GM12892 (cell line): Measurements from ENCODE around the gene ABCG4.
"Not testable (repeated sequence)": the region's sequence is repeated elsewhere in the genome, so short reads cannot be mapped to it uniquely, and the experiment has no call there.

Source experiments
- DNase-seq: peaks from one replicate; pipeline ENCODE4 v3.0.0; 2011; ENCODE audit not compliant: insufficient read length
- FAIRE-seq: peaks from 2 replicates; lab custom pipeline; 2011; peaks lifted over from hg19 to GRCh38; lab: Jason Lieb, UNC
- POLR2A ChIP-seq: IDR thresholded peaks from 2 replicates; pipeline ENCODE4 v1.6.1; 2011; ENCODE audit warnings: low read depth, low read length, control low read depth
- POLR2AphosphoS5 ChIP-seq: IDR thresholded peaks from 2 replicates; pipeline ENCODE4 v1.6.1; 2011; ENCODE audit warnings: low read depth, low read length, control low read depth
- TAF1 ChIP-seq: IDR thresholded peaks from 2 replicates; pipeline ENCODE4 v1.6.1; 2011; ENCODE audit warnings: low read depth, mild to moderate bottlenecking, control low read depth, low read length, borderline replicate concordance

Gene ABCG4

DNA sequence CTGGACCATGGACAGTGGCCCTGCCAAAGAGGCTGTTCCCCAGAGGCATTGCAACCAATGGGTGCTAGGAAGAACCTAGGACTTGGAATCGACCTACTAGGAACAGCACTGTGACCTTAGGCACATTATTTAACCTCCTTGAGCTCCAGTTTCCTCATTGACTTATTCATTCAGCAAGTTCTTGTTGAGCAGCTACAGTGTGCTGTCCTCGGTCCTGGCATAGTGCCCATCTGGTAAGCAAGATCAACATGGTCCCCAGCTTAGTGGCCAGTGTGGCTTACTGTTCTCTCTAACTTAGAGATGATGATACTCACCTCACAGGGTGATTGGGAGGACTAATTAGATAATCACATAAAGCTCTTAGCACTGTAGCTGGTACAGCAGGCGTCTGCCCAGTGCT lies 8.2 kb downstream of the ABCG4 start:
- FAIRE-seq (no peak), DNase-seq (no peak)
- TF ChIP-seq POLR2A (no peak), POLR2AphosphoS5 (no peak), TAF1 (no peak)

- FAIRE-seq (no peak), DNase-seq (no peak)
- TF ChIP-seq TAF1 (no peak), POLR2A (no peak), POLR2AphosphoS5 (no peak)
These were observed 9.6 kb downstream of the ABCG4 start for GRCh38 chr11:119158467-119158866.

- TF ChIP-seq POLR2A, result no peak
- no peak for TF ChIP-seq POLR2AphosphoS5
- TF ChIP-seq TAF1, result no peak
- FAIRE-seq (no peak), DNase-seq (no peak)
These were observed 11.3 kb downstream of the ABCG4 start for GRCh38 chr11:119160151-119160550.

- FAIRE-seq (no peak), DNase-seq (no peak)
- TF ChIP-seq TAF1, result no peak
- no peak for TF ChIP-seq POLR2AphosphoS5
- TF ChIP-seq POLR2A, result no peak
These were observed 13.0 kb downstream of the ABCG4 start for GRCh38 chr11:119161871-119162270.

GRCh38 chr11:119166368-119167076 lies 17.7 kb downstream of the ABCG4 start:
- no peak for DNase-seq
- no peak for FAIRE-seq
- TF ChIP-seq POLR2A, result no peak
- no peak for TF ChIP-seq TAF1
- TF ChIP-seq POLR2AphosphoS5, result no peak

DNA sequence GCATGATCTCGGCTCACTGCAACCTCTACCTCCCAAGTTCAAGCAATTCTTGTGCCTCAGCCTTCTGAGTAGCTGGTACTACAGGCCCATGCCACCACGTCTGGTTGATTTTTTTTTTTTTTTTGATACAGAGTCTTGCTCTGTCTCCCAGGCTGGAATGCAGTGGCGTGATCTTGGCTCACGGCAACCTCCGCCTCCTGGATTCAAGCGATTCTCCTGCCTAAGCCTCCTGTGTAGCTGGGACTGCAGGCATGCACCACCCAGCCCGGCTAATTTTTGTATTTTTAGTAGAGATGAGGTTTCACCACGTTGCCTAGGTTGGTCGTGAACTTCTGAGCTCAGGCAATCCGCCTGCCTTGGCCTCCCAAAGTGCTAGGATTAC lies 18.2 kb downstream of the ABCG4 start:
- not testable (repeated sequence) for FAIRE-seq, DNase-seq

GRCh38 chr11:119167933-119168332 lies 19.1 kb downstream of the ABCG4 start:
- DNase-seq (no peak), FAIRE-seq (no peak)
- no peak for TF ChIP-seq POLR2AphosphoS5
- TF ChIP-seq TAF1, result no peak
- TF ChIP-seq POLR2A, result no peak

- DNase-seq, result peak; percentile 96
- FAIRE-seq, result peak; percentile 96
- peak; percentile 50 for TF ChIP-seq TAF1
- TF ChIP-seq POLR2A, result peak; percentile 80
- TF ChIP-seq POLR2AphosphoS5, result peak; percentile 66; the same call in 1 of the 2 replicates
These were observed 19.8 kb downstream of the ABCG4 start, which contains the start of gene NLRX1 for GRCh38 chr11:119168471-119169281. TSS of gene NLRX1 (plus strand) at chr11:119168725. CDS start at chr11:119171404, 2,679 bp downstream.

DNA sequence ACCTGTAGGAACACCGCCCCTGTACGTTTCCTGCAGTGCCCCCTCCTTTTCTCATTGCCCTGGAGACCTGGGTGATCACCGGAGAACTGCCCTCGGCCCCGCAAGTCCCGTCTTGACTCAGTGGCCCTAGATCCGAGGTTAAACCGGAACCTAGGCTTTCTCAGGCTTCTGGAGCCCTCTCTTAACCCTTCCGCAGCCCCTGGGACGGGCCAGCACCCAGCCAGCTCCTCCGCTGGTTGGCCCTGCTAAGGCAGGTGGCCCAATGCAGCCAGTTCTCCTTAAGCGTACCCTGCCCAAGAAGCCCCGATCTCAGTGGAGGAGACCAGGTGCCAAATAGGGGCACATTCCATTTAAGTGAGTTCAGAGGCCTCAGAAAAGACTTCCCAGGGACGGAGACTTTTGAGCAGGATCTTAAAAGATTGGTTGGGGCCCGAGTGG lies 20.4 kb downstream of the ABCG4 start:
- TF ChIP-seq POLR2A (no peak), POLR2AphosphoS5 (no peak), TAF1 (no peak)
- DNase-seq (peak; percentile 61), FAIRE-seq (peak; percentile 68)

DNA sequence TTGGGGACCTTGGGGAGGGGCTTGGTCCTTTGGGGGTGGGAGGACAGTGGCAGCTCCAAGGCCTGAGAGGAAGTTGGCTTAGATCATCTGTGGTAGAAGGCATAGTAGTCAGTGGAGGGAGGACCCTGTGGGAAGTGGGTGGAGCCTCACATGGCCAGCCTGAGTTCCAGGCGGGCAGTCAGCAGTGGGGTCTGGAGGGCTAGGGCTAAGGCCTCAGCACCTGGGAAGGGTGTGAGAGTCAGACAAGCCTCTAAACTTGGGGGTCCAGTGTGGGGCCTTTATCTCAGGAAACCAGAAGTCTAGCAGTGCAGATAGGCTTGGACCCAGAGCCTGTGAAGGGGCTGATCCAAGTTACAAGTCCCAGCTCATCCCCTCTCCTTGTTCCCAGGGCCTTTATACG lies 23.7 kb downstream of the ABCG4 start:
- no peak for DNase-seq

DNA sequence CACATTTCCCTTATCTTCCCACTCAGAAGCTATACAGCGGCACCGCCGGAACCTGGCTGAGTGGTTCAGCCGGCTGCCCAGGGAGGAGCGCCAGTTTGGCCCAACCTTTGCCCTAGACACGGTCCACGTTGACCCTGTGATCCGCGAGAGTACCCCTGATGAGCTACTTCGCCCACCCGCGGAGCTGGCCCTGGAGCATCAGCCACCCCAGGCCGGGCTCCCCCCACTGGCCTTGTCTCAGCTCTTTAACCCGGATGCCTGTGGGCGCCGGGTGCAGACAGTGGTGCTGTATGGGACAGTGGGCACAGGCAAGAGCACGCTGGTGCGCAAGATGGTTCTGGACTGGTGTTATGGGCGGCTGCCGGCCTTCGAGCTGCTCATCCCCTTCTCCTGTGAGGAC lies 24.6 kb downstream of the ABCG4 start:
- no peak for FAIRE-seq
- DNase-seq, result no peak
- TF ChIP-seq TAF1, result no peak

More for the DNA sequence above, 23.7 kb downstream of the ABCG4 start:
- TF ChIP-seq POLR2A, result no peak
- TF ChIP-seq TAF1, result no peak
- no peak for TF ChIP-seq POLR2AphosphoS5
- no peak for FAIRE-seq
